Right renal cortex interstitium (tissue), 3 donors: ENCODE measurements around the gene MTRF1L. TPM values are rescaled to one million over a fixed set of nuclear protein-coding genes. Genes with fewer than 3 reads are reported as not detected.
"Not testable (repeated sequence)": the region's sequence is repeated elsewhere in the genome, so short reads cannot be mapped to it uniquely, and the experiment has no call there.

ENCODE experiments used
- DNase-seq, 3 donors: peaks; one replicate each; pipeline ENCODE4 v3.0.0-alpha.2; 2013; ENCODE audit warnings: low read depth in 3 of 3, low spot score in 2 of 3
- polyA plus RNA-seq, 3 donors: library from polyadenylated mRNA; unstranded; fragments of 120-200 nt; gene quantifications; one replicate each; pipeline ENCODE4 v1.2.1, GENCODE V29; 2013; ENCODE audit not compliant: insufficient read length in 3 of 3

Gene MTRF1L
- polyA plus RNA-seq, 3 donors = 23.2 to 28.5 (median 26.3) TPM

GRCh38 chr6:153012856-153013255 lies 10.3 kb upstream of the MTRF1L start:
- DNase-seq = no peak

- no peak for DNase-seq
These were observed 819 bp upstream of the MTRF1L start for GRCh38 chr6:153003366-153003690.

DNA sequence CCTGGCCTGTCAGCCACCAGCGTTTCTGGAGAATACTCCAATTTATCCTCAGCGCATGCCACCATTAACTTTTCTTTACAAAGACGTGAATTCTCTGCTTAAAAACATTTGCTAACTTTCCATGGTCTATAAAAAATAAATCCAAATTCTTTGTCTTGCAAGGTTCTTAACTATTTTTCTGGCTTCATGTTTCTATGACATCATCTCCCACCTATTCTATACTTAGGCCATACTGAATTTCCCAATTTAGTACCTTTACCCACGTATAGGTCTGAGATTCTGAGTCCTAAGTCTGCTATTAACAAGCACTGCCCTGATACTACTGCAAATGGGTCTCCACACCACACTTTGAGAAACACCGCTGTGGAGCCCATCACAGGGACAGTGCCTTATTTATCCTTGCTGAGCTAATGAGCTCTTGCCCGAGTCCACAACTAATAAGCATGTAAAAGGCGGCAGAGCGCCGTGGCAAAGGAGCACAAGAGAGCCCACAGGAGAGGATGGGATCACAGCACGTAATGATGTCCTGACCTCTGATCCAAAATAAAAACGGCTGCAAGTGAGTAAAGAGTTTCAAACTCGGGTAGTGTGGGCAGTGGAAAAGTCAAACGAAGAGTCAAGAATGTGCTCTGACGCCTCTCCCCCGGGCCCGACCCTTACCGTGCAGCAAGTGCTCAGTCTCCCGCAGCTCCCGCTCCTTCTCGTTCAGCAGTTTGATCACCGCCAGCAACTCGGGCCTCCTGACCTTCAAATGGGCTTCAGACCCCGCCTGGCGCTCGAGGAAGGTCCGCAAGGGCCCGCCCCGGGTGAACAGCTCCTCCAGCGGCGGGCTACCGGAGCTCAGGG lies 519 bp downstream of the MTRF1L start:
- DNase-seq = no peak

DNA sequence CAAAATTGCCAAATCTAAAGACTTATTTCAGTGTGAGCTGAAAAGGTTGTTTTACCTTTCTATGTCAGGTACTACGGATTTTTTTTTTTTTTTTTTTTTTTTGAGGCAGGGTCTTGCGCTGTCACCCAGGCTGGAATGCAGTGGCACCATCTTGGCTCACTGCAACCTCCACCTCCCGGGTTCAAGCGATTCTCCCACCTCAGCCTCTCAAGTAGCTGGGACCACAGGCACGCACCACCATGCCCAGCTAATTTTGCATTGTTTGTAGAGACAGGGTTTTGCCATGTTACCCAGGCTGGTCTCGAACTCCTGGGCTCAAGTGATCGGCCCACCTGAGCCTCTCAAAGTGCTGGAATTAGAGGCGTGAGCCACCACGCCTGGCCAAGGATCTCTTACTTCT lies 1.7 kb downstream of the MTRF1L start:
- DNase-seq = not testable (repeated sequence)

- no peak for DNase-seq
These were observed 2.3 kb downstream of the MTRF1L start for GRCh38 chr6:153000243-153000642.

- not testable (repeated sequence) for DNase-seq
These were observed 3.0 kb downstream of the MTRF1L start for GRCh38 chr6:152999538-152999937.

DNA sequence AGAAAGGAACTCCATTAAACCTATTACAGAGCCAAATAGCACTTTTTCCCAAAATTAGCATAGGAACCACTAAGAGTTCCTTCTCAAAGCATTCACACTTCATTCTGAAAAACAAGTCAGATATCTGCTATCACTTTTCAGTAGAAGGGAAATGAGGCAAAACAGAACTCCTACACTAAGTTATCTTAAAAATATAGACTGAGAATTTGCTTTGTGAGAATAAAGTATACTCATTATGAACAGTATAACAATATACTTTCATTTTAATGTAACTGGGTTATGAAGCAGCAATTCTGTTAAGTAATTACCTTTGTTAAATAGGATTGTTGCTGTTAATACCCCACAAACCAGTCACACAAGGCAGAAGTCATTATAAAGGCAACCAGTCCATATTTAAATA lies 8.7 kb downstream of the MTRF1L start:
- DNase-seq = no peak

- DNase-seq = no peak
These were observed 9.1 kb downstream of the MTRF1L start for GRCh38 chr6:152993431-152993830.

DNA sequence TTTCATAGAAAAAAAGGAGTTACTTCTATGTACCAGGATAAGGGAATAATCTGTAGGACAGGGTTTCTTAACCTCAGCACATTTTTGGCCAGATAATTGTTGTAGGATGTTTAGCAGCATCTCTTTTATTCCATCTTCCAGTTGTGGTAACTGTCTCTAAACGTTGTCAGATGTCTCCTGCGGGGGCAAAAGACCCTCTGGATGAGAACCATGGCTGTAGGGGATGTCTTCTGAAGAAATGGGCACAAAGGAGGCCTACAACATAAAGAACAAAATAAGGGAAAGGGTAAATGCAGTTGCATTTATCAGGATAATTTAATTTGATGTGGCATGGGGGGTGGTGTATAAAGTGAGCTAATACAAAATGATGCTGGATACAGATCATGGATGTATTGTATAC lies 15.5 kb downstream of the MTRF1L start:
- no peak for DNase-seq

- DNase-seq = not testable (repeated sequence)
These were observed 17.2 kb downstream of the MTRF1L start for GRCh38 chr6:152985300-152985699.

DNA sequence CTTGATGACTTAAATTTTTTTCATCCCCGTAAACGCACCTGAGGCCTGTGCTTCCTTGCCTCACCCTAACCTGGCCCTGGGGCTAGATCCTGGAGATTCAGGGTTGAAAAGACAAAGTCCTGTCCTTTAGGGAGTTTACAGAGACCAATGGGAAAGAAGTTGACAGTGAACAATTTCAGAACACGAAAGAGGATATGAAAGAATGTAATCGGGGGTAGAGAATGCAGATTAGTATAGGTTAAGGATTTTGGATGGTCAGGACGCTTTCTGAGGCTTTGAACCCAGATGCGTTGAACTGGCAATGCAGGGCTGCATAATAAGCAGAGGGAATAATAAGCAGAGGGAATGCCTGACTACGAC lies 18.0 kb downstream of the MTRF1L start:
- DNase-seq = no peak

DNA sequence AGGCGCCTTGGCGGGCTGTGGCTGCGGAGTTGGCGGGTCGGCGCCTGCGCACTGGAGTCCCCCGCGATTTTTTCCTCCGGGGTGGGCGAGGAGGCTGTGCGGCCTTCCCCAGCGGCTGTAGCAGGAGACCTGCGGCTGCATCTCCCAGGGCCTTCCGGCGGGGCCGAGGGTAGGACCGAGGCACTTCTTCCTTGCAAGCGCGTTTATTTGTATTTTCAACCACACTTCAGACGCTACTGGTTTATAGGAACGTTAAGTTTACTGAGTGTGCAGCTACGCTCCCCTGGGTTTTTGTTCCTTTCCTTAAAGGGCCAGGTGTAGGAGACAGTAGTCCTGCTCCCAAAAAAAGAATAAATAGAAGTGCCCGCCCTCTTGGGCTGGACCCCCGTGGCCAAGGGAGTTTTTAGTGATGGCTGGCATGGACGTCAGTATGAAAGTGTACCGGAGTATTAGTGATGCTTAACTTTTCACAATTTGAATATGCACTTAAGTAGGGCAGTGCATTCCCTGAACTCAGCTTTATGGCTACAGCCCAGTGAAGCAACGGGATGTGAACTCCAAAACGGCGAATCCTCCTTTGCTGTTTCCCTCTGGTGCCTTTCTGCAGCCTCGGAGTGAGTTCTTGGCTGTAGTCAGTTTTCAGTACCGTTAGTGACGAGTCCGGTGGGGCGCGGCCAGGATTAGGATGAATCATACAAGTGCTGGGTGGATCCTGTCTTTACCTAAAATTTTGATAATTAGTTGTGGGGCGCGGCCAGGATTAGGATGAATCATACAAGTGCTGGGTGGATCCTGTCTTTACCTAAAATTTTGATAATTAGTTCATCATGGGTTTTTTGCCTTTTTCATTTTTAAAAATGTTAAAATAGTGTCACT lies 18.6 kb downstream of the MTRF1L start:
- DNase-seq = peak; percentile 19 to 93 (median 25)

- peak; percentile 90 to 95 (median 94) for DNase-seq
These were observed 19.4 kb downstream of the MTRF1L start, which contains the start of gene FBXO5 for GRCh38 chr6:152982904-152983636. Gene FBXO5 (minus strand): TSS chr6:152983041. CDS start chr6:152982959, 82 bp downstream.

GRCh38 chr6:152981989-152982903 lies 20.3 kb downstream of the MTRF1L start:
- no peak for DNase-seq

DNA sequence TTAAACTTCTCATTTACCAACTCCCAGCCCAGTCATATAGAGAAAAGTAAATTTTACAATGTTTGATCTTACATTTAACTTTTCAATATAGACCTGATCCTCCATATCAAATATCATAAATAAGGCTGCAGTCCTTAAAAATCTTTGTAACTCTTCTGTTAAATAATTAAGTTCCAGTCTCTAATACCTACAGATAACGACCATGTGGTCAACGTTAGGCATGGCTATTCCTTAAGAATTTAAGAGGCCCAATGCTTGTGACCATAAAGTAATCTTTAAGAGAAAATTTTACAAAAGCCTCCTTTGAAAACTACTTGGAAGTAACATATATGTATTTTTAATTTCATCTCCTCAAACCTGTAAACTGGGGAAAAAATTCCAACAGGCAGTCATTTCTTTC lies 21.3 kb downstream of the MTRF1L start:
- DNase-seq = no peak

- DNase-seq = no peak
These were observed 21.9 kb downstream of the MTRF1L start for GRCh38 chr6:152980656-152981055.

DNA sequence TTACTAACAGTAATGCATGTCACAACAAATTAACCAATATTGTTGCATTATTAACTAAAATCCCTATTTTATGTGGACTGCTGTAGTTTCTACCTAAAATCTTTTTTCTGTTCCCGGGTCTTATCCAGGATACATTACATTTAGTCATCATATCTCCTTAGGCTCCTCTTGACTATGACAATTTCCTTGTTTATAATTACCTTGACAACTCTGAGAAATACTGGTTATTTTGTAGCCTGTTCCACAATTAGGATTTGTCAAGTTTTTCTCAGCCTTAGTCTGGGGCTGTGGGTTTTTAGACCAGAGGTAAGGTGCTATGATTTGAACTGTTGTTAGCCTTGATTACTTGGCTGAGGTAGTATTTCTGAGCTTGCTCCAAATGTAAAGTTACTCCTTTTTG lies 23.4 kb downstream of the MTRF1L start:
- DNase-seq = no peak

GRCh38 chr6:152978058-152978457 lies 24.5 kb downstream of the MTRF1L start:
- no peak for DNase-seq

DNA sequence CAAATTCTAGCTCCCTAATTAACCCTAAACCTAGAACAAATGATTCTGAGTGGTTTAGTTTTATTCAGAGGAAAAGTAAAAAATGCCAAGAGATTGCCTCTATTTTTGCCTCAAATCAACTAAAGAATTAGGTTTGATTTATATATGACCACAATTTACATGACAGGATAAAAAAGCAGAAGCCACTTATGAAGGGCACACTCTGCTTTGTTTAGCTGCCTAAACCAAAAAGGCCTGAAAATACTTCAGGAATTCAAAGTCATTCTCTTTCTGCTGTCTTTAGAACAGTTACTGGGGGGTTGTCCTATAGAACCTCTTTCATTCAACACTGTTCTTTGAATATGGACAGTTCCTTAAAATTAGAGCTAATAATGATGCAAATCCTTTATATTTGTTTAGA lies 25.0 kb downstream of the MTRF1L start:
- DNase-seq = no peak

DNA sequence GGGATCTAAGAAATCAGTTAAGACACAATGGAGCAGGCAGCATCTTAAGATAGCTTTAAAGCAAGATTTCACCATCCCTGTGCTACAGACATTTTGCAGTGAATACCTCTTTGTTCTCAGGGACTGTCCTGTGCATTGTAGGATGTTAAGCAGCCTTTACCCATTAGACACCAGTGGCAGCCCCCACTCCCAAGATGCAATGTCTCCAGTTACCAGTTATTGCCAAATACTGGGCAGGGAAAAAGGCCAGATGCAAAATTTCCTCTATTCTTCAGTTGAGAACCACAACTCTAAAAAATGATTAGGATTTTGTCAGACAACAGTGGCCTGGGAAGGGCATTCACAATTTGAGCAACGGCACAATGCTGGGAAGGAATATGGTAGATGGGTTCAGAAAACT lies 25.8 kb downstream of the MTRF1L start:
- no peak for DNase-seq
